ENCODE measurements around the gene PREX1. TPM values are rescaled to one million over a fixed set of nuclear protein-coding genes. Genes with fewer than 3 reads are reported as not detected.

Gene PREX1
- polyA plus RNA-seq, 4 donors = 13.7 to 16.7 (median 15.2) TPM

DNA sequence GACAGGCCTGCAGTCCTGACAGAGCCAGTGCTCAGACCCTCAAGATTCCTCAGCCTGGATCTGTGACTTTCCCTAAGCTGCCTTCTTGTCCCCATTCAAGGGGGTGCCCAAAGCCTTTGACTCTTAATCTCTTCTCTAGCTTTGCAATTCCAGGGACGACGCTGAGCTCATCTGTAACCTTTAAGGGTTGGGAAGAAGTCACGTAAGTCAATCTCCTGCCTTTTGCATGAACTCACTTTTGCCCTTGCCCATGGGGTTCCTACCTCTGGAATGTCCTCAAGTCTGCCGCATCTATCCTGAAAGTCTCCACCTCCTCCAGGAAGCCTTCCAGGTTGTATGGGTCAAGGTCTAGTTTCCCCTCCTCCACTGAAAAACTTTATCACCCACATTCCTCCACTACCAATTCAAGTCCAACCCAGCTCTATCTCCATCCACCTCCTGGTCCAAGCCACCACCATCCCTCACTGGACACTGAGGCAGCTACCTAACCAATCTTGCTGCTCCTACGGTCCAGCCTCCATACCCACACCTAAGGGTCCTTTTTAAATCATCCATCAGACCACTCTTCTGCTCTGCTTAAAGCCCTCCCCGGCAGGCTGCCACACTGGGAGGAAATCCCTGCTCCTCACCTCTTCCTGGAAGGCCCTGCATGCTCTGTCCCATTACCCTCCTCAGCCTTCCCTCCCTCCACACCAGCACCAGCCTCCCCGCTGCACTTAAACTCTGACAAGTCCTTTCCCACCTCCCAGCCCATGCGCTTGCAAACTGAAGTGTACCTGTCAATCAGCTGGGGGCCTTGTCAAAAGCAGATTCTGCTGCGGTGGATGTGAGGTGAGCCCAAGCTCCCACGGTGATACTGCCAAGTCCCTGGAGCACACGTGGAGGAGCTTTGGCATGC, 29.7 kb downstream of the PREX1 start:
- no peak for DNase-seq (ENCODE audit: low read depth in 4 of 4, low spot score in 2 of 4)

DNA sequence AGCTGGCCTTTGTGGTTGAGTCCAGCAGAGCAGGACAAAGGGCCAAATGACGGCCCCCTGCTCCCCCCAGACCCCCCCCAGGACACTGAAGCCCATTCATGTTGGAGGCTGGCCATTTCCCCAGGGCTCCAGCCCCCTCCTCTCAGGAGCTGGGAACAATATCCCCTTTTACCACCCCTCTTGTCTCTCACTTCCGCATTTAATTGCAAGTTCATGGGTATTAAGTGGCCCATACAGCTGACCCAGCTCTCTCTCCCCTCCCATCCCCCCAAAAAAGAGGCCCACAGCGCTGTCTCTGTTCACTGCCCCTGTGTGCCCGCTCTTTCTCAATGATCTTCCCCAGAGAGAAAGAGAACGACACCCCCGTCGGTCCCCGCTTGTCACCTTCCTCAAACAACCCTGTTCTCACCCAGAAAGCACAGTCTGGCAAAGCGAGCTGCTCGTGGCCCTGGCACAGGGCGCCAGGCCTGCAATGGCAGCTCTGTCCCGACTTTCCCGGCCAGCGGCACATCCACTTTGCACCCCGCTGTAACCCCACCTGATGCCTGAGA, 30.4 kb downstream of the PREX1 start:
- DNase-seq (ENCODE audit: low read depth in 4 of 4, low spot score in 2 of 4) = no peak

DNA sequence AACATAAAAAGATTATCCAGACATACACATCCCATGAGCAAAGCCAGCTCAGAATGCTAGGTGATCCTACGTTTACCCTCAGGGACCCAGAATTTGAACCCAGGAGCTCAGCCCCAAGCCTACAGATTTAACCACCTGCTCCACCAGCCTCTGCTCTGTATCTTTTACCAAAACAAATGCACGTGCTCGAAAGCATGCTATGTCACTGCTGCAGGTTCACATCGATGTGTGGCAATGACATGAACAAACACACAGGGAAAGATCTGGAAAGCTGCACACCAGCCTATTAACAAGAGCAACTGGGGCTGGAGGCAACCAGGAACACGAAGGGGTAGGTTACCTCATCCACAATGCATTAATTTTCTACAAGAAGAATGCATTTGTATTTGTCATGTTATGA, 32.1 kb downstream of the PREX1 start:
- no peak for DNase-seq (ENCODE audit: low read depth in 4 of 4, low spot score in 2 of 4)

DNA sequence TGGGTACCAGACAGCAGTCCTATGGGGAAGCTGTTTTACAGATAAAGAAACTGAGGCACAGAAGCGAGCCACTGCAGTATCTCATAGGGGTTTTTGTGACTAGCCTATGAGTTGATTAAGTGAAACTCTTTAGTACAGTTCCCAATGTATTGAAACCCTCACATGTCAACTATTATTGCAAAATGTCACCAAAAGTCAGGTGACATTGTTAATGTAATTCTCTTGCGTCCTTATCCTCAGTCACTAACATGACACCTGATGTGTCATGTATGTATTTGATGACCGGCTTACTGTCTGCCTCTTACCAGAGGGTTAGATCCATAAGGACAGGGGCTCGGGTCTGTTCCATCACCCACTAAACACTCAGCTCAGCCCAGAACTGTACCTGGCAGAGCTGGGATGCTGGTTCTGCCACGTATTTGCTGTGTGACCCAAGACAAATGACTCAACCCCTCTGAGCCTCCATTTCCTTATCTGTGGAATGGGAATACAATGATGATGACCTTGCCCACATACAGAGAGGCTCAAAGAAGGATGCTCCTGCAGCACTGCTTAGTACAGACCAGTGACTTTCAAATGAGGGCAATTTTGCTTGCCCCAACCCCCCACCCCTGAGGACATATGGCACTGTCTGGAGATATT, 32.9 kb downstream of the PREX1 start:
- no peak for DNase-seq (ENCODE audit: low read depth in 4 of 4, low spot score in 2 of 4)

DNA sequence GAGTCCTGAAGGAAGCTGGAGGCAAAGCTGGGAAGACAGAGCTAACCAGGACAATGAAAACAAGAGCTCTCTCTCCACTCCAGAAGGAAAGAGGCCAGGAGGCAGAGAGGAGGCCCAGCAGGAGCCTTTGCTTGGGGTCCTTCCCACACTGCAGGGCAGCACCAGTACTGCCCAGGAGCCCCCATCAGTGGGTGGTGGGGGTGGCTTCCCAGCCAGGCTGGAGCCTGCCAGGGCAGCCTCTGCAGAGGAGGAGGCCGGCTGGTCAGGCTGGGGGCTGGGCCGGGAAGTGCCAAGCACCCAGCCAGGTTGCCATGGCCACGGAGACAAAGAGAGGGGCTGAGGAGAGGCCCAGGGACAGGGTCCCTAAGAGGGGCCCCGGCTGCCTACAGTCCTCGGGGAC, 33.4 kb downstream of the PREX1 start:
- no peak for DNase-seq (ENCODE audit: low read depth in 4 of 4, low spot score in 2 of 4)

DNA sequence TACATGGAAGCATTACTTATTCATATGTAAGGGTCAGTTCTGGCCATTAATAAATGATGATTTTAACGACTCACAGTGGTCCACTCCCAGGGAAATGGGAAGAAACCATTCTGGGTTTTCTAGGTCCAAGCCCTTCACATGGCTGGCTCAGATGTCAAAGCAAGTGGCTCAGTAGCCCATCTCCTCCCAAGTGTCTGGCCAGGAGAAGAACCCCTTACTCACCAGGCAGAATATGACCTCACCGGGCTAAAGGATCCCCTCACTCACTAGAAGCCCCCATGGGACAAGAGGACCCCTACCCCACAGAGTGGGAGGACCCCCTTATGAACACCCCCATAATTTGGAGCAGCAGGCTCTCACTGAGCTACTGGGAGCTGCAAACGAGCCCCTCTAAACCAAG, 34.0 kb downstream of the PREX1 start:
- no peak for DNase-seq (ENCODE audit: low read depth in 4 of 4, low spot score in 2 of 4)

DNA sequence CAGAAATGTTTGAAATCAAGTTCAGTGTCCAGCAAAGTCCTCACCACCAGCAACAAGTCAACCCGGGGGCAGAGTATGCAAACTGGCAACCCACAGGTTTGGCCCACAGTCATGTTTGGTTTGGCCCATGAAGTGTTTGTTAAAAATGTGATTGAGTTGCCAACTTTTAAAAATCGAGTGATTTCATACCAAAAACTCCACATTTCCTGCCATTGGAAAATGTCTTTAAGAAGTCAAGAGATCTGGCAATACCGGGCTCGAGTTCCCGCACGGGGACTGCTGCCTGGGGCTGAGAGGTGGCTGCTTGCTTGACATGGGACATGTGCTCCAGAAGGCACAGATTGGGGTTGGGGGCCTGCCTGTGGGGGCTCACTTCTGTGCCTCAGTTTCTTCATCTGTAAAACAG, 36.1 kb downstream of the PREX1 start:
- DNase-seq (ENCODE audit: low read depth in 4 of 4, low spot score in 2 of 4) = no peak

DNA sequence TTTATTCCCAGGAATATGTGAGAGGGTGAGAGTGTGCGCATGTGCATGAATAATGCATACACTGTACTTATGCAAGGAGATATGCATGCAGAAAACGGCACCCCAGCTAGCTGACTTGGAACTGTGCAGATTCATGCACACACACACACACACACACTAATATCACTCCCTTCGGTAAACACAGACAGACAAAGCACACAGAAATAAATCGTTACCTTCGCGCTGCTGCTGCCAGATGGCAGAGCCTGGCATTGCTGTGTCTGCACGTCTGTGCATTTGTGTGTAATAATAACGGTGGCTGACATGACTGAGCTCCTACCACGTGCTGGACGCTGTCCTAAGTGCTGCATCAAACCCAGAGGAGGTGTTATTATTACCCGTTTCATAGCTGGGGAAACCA, 36.8 kb downstream of the PREX1 start:
- no peak for DNase-seq (ENCODE audit: low read depth in 4 of 4, low spot score in 2 of 4)

DNA sequence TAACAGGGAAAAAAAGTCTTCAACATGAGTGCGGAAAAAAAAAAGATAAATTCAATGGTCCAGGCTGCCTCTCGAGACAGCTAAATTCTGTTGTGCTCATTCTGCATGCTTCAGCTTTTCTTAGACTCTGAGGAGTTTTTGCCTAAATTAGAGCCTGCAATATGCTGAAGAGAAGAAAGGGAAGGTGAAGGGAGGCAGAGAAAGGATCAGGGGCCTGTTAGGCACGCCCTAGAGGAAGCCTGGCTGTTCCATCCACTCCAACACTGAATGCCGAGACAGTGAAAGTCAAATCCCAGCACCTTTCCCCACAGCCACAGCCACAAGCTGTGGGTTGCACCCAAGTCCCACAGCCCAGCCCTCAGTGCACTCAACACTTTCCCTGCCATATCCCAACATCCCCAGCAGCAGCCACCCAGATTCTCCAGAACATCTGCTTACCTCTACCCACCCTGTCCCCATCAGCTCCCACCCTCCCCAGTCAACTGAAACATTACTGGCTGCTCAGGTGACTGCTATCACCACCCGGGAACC, 37.3 kb downstream of the PREX1 start:
- no peak for DNase-seq (ENCODE audit: low read depth in 4 of 4, low spot score in 2 of 4)

DNA sequence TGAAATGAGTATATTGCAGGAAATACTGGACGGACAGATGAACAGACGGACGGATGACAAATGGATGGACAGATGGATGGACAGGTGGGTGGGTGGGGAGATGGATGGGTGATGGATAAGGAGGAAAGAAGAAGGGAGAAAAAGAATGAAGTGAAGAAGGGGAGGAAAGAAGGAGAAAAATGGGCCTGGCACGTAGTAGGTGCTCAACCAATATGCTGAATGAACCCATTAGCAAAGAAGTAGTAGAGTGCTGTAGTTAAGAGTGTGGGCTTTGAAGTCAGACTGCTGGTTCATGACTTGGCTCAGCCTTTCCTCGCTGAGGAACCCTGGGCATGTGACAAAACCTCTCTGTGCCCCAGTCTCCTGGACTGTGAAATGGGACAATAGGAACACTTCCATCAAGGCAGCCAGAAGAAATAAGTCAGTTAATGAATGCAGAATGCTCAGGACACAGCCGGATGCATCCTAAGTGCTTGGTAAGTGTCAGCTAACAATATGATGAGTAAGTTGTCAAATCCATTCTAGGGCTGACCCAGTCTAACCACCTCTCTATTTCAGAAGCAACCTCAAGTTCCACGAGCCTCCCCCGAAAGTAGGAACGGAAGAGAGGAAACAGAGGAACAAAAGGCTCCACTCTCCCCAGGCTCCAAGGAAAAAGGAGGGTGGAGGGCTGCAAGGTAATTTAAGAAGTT, 37.9 kb downstream of the PREX1 start:
- no peak for DNase-seq (ENCODE audit: low read depth in 4 of 4, low spot score in 2 of 4)

DNA sequence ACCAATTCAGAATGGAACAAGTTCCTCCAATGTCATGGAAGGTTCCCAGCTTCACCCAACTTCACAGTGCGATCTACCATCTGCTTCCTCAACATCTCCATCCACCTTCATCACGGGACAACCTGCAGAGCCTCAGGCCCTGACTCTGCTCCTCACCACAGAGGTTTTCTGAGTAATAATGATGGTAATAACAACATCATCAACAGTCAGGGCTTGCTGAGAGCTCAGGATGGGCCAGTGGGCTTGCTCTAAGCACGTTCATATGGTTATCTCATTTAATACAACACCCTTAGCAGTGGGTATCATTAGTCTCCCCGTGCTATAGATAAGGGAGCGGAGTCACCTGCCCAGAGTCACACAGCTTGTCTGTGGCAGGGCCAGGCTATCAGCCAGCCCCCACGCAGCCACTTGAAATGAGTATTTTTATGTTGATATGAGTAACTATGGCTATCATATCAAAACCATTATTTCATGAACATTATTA, 38.6 kb downstream of the PREX1 start:
- DNase-seq (ENCODE audit: low read depth in 4 of 4, low spot score in 2 of 4) = no peak

DNA sequence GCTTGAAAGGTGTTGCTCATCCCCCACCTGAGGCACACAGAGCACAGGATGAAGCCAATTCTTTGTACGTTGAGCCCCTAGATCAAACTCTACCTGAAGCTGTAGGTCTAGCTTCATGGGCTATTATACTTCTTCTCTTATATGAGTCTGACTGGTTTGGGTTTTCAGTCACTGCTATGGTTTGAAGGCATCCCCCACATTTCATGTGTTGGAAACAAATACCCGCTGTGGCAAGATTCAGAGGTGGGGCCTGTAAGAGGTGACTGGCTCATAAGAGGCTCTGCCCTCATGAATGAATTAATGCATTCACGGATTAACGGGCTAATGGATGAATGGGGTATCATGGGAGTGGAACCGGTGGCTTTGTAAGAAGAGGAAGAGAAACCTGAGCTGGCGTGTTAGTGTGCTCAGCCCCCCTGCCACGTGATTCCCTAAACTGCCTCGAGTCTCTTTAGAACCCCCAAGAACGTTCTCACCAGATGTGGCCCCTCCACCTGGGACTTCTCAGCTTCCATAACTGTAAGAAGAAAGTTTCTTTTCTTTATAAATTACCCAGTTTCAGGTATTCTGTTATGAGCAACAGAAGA, 39.2 kb downstream of the PREX1 start:
- no peak for DNase-seq (ENCODE audit: low read depth in 4 of 4, low spot score in 2 of 4)

DNA sequence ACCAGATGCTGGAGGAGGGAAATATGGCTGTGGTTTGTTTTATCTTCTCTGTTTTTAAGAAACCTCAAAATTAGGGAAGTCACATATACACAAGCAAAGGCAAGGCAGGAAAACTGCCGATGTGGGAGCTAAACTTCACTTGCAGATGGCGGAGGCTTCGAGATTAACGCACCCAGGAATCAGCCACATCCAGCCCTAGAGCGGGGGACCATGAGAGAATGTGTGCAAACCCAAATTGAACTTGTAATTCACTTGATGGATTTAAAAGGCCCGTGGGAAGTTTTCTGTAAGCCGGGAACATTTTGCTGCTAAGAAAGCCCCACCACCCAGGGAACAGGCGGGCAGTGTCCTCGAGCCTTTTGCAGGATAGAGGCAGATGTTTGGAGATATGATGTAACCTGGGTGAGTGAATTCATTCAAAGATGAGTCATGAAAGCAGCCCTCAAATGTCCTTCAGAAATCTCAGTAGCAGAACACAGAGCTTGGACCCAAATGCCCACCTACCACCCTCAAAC, 39.9 kb downstream of the PREX1 start:
- DNase-seq (ENCODE audit: low read depth in 4 of 4, low spot score in 2 of 4) = no peak

DNA sequence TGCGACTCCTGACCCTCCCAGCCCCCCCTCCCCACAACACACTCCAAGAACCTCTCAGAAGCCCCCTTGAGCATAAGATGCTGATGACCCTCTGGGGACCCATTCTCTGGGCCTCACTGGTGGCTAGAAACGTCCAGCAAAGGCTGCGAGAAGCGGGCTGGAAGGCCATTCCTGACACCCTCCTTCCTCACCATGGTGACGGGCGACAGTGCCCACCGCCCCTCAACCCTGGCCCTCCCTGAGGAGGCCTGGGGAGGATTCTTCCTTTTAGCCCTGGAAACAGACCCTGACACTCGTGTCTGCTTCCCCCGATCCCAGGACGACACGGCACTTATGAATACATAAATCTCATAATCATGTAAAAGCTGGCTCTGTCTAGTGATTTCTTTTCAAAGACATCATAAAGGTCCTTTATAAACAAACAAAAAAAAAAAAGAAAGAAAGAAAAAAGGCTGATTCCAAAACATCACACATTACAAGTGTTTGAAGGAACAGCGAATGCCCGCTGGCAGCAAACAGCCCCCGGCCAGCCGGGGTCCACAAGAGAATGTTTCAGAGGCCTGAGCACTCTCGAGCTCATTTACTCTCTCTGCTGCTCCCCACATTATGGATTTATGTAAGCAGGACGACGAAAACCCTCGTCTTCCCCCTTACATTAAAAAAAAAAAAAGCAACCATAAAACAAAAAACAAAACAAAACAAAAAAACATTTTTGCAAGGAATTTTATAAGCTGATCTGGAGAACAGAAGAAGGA, 40.7 kb downstream of the PREX1 start:
- no peak for DNase-seq (ENCODE audit: low read depth in 4 of 4, low spot score in 2 of 4)

DNA sequence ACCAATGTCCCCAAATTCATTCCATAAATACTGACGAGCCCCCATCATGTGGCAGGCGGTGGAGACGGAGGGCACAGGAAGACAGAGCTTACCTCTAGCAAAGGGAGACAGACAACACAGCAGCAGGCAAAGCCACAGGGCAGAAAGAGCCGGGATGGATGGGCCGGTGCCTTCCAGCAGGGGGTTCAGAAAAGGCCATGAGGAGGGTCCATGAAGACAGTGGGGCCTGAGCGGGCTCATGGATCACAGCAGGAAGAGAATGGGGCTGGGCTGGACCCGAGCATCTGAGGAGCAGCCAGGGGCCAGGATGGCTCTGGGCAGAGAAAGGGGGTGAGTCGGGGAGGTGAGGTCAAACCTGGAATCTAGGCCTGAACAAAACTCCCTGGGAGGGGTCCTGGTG, 42.0 kb downstream of the PREX1 start:
- DNase-seq (ENCODE audit: low read depth in 4 of 4, low spot score in 2 of 4) = no peak

DNA sequence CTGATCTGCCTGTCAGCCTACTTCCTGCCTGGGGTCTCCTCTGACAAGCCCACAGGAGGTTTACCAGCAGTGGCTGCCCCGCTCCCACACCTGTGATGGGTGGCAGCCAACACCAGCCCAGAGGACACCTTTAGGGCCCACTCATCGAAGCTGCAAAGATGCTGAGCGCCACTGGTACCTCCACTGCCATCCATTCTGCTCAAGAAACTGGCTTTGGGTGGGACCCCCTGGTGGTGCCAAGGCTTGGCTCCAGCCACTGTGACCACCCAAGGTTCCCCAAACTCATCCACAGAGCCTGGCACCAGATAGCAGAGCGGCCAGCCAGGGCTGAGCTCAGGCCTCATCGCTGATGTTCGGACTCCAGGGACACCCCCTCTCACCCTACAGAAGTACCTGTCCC, 42.5 kb downstream of the PREX1 start:
- DNase-seq (ENCODE audit: low read depth in 4 of 4, low spot score in 2 of 4) = no peak

DNA sequence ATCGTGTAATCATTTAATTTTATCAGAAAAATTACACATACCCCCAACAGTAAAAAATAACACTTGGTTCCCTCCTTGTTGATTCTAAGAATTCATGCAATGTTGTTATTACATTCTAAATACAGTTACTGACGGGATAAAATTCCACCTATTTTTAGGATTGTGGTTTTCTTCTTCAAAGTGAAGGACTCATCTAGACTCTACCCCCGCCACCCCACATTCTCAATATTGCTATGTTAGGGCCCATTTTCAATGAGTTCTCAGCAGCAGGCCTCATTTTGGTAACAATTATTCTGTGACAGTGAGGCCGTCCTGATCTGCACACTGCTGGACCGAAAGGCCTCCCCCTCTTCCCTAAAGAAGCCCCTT, 43.5 kb downstream of the PREX1 start:
- DNase-seq (ENCODE audit: low read depth in 4 of 4, low spot score in 2 of 4) = no peak

DNA sequence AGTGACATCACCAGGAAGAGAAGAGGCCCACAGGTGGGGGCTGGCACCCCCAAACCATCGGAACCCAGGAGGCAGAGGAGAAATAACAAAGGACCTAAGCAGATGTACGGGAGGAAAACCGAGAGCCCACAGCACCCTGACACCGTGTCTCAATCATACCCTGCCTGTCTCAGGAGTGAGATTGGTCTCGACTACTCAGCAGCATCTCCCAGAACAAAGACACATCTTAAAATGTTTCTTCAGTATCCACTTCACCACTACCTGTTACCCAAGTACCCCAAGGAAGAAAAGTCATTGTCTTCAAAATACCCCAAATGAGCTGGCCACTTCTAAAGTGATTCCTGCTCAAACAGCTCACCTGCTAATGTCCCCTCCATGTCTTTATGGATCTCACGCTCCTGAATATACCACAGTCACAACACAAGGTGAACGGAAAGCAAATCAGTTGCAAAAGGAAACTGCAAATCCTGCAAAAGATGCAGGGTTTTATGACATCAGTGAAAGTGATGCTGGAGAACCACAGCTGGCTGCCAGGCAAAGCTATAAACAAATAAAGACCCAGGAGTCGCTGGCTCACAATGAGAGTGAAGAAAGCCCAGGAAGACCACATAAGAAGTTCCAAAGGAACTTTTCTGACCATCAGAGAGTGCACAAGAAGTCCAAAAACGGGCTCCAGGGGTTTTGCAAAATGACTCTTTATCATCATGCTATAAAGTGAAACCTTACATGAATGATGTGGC, 44.1 kb downstream of the PREX1 start:
- no peak for DNase-seq (ENCODE audit: low read depth in 4 of 4, low spot score in 2 of 4)

DNA sequence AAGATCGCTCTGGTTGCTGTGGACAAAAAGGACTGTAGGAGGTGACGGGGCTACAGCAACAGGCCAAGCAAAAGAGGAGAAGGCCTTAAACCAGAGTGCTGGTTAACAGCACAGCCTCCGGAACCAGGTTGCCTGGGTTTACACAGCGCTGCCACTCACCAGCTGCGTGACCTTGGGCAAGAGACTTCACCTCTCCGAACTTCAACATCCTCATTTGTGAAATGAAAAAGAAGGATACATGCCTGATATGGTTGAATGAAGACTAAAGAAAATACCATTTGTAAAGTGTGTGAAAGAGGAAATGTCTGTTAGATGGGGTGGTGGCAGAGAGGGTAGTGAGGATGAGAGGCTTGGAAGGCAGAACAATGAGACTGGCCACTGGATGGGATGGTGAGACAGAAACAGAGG, 44.9 kb downstream of the PREX1 start:
- no peak for DNase-seq (ENCODE audit: low read depth in 4 of 4, low spot score in 2 of 4)

Data from left renal cortex interstitium (tissue), 4 donors.